Heart left ventricle (tissue), 16 donors: ENCODE measurements around the gene SNRPA1. TPM values are rescaled to one million over a fixed set of nuclear protein-coding genes. Genes with fewer than 3 reads are reported as not detected.

Source experiments
- ATAC-seq, 4 donors: fragments of 200-7000 bp; cut with Tn5 transposase; one replicate each; pipeline ENCODE4 v1.9.1; 2020 to 2022; ENCODE audit warnings: moderate library complexity in 4 of 4, mild to moderate bottlenecking in 3 of 4, moderate number of reproducible peaks in 1 of 4
- DNase-seq, 5 donors: peaks; one replicate each; pipeline ENCODE4 v3.0.0-alpha.2; 2020
- H3K27ac ChIP-seq, 12 donors: fragments of 200-600 bp; sonication (generic) in 4 of 12; one replicate each; pipeline versions ENCODE4 v1.5.0 to v1.8.0; 2016 to 2022; ENCODE audit warnings: mild to moderate bottlenecking in 2 of 12
- H3K27me3 ChIP-seq, 9 donors: fragments of 200-600 bp; sonication (generic) in 2 of 9; one replicate each; pipeline versions ENCODE4 v1.5.1 to v1.8.0; 2016 to 2022; ENCODE audit warnings: mild to moderate bottlenecking in 3 of 9
- H3K36me3 ChIP-seq, 9 donors: fragments of 200-600 bp; sonication (generic) in 2 of 9; one replicate each; pipeline versions ENCODE4 v1.5.0 to v1.8.0; 2018 to 2022; ENCODE audit warnings: mild to moderate bottlenecking in 2 of 9
- H3K4me1 ChIP-seq, 12 donors: fragments of 200-600 bp; sonication (generic) in 4 of 12; one replicate each; pipeline versions ENCODE4 v1.5.0 to v1.8.0; 2016 to 2022; ENCODE audit warnings: mild to moderate bottlenecking in 3 of 12
- H3K4me3 ChIP-seq, 12 donors: fragments of 200-600 bp; sonication (generic) in 4 of 12; one replicate each; pipeline versions ENCODE4 v1.5.0 to v1.8.0; 2017 to 2022; ENCODE audit warnings: mild to moderate bottlenecking in 9 of 12, moderate library complexity in 4 of 12
- H3K9me3 ChIP-seq, 12 donors: fragments of 200-600 bp; sonication (generic) in 4 of 12; one replicate each; pipeline versions ENCODE4 v1.5.0 to v1.8.0; 2016 to 2022; ENCODE audit warnings: mild to moderate bottlenecking in 1 of 12
- POLR2A ChIP-seq, 2 donors: fragments of 450-650 bp; IDR thresholded peaks; one replicate each; pipeline ENCODE4 v1.6.1; 2017; ENCODE audit warnings: antibody characterized with exemption in 2 of 2, mild to moderate bottlenecking in 2 of 2, moderate library complexity in 2 of 2
- WGBS, 4 donors: extraction: QIAGEN DNeasy Blood & Tissue Kit in 2 of 4; methylation state at CpG; one replicate each; pipeline versions ENCODE4 v1.1.5 to v1.1.7; 2013 to 2018; 5-methylcytosine and 5-hydroxymethylcytosine counted together
- intact Hi-C, 10 donors: fragments of 100-400 bp; cut with DNase I; formaldehyde crosslinking; loops; one replicate each; pipeline versions ENCODE4 v1.11.1 to v1.14.2; 2022
- polyA plus RNA-seq, 2 donors: library from polyadenylated mRNA; stranded (reverse); fragments of 200-250 nt; gene quantifications; one replicate each; pipeline ENCODE4 v1.2.3, GENCODE V29; 2013
- total RNA-seq, 9 donors: library from RNA; depleted of rRNA in 2 of 9; stranded (reverse); fragments of >200 nt in 2 of 9; fragmentation: NEBNext Ultra II Directional in 3 of 9; extraction: Animal tissue kit (Norgen Biotek cat#: 25700) in 3 of 9; gene quantifications; one replicate each; pipeline versions ENCODE4 v1.1.0 to v1.2.4, GENCODE V29; 2016 to 2023
- TF ChIP-seq, protein P1 (sequence below), 12 donors: fragments of 200-600 bp; sonication (generic) in 4 of 12; IDR thresholded peaks; one replicate each; pipeline versions ENCODE4 v1.5.0 to v1.8.0; 2018 to 2022; ENCODE audit warnings: antibody characterized with exemption in 12 of 12, mild to moderate bottlenecking in 5 of 12
- donor health status: ischemic (EF 13 %, LVEDD 7.1; RV severe dilation, severe dysfunction).
- donor health status: healthy with polysubstance abuse.
- donor health status: DM: no; HTN: yes; CAD: no.
- donor health status: DM: no; HTN: no; CAD: no.
- donor health status: ischemic (EF 25% LVEDD 6.9; RV normal size, moderate dysfunction).
- donor health status: ischemic (EF 25% LVEDD 5.7; RV mildly dilated, moderate dysfunction).
- donor health status: healthy.
- donor health status: DM: yes; HTN: yes; CAD: no.
- donor health status: ischemic (EF 35%, LVEDD 5.7; RV mildly dilated, moderate dysfunction).
- donor health status: nonischemic (EF 11% LVEDD 7.7; RV severe dilation, severe dysfunction).
- donor health status: DM: yes; HTN: yes; CAD: no.
- donor health status: PGD.
- donor health status: ischemic (EF 29% LVEDD 5.4; RV normal size, mild dysfunction).
- donor health status: nonischemic (EF 23%, LVEDD 6.1; RV moderate dilation, normal function).

The SNRPA1 gene
- total and polyA plus RNA-seq, 11 donors: 17.6 to 57.8 (median 30.2) TPM

DNA sequence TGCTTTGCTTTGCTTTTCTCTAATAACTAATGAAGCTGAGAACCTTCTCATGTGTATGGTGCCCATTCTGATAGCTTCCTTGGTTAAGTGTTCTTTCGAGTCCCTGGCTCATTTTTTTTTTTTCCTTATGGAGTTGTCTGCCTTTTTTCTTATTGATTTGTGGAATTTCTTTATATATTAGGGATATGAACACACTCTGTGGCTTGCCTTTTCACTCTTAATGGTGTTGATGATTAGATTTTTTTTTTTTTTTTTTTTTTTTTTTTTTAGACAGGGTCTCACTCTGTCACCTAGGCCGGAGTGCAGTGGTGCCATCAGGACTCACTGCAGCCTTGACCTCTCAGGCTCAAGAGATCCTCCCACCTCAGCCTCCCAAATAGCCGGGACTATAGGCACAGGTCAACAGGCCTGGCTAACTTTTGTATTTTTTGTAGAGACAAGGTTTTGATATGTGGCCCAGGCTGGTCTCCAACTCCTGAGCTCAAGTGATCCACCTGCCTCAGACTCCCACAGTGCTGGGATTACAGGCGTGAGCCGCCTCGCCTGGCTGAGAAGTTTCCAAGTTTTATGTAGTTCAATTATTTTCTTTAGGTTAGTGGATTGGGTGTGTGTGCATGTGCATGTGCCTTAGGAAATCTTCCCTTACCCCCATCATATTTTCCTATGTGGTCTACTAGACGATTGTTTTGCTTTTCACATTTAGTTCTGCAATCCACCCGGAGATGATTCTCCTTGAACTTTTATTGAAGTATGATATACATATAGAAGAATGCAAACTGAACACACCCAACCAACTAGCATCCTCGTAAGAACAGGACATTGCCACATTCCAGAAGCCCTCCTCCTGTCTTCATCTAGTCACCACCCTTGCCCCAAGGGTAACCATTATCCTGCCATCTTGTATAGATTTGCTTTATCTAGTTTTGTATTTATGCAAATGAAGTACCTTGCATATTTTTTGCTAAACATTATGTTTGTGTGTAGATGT is 1.7 kb upstream of the SNRPA1 start:
- intact Hi-C loops: loop anchor here in 6 of 10 donors (5.0 to 10.0 kb wide), 4 partner anchors 201 to 428 kb away; partner anchors contain the start of gene TARS3 (in 1 of the 6)
- Histone ChIP-seq H3K4me1 (peaks cover 4 to 35% (median 25%) of the 10 kb centered on the region in 12 donors), H3K4me3 (peak overlapping the region in 4 of 12 donors; percentile 75 to 99 (median 96)), H3K36me3 (peaks cover 0 to 12% (median 8%) of the 10 kb centered on the region in 9 donors), H3K27me3 (no peaks in the 10 kb centered on the region), H3K9me3 (no peaks in the 10 kb centered on the region), H3K27ac (no peak overlapping the region)
- TF ChIP-seq POLR2A (IDR thresholded peaks at IDR 0.05): no peak
- TF ChIP-seq, protein P1, sequence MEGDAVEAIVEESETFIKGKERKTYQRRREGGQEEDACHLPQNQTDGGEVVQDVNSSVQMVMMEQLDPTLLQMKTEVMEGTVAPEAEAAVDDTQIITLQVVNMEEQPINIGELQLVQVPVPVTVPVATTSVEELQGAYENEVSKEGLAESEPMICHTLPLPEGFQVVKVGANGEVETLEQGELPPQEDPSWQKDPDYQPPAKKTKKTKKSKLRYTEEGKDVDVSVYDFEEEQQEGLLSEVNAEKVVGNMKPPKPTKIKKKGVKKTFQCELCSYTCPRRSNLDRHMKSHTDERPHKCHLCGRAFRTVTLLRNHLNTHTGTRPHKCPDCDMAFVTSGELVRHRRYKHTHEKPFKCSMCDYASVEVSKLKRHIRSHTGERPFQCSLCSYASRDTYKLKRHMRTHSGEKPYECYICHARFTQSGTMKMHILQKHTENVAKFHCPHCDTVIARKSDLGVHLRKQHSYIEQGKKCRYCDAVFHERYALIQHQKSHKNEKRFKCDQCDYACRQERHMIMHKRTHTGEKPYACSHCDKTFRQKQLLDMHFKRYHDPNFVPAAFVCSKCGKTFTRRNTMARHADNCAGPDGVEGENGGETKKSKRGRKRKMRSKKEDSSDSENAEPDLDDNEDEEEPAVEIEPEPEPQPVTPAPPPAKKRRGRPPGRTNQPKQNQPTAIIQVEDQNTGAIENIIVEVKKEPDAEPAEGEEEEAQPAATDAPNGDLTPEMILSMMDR (IDR thresholded peaks at IDR 0.05): no peak
- no peak for ATAC-seq
- WGBS, 4 donors: 85 to 92% (median 89%) methylated on average over 9 of the region's 9 CpGs
- DNase-seq: no peak

DNA sequence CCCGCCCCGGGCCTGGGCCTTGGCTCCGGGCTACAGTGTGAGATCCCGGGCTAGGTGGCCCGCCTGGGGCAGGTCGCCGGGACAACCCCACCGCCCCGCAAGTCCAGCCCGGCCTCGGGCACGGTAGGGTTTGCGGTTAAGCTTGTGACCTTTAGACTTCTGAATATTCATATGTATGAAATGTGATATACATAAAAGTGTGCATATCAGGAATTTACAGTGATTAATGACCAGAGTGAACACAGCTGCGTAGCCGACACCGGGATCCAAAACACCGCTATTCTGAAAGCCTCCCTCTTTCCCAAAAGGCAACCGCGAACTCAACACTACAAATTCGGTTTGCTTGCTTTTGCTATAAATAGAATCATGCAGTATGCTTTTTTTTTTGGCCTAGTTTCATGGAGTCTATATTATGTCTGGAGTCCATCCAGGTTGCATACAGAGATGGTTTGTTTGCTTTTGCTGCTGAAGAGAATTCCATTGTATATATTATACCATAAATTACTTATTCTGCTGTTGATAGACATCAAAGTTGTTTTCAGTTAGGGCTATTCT is 636 bp upstream of the SNRPA1 start:
- no peaks in the 10 kb centered on the region for H3K27me3 ChIP-seq
- TF ChIP-seq, protein P1 (IDR thresholded peaks at IDR 0.05): no peak
- no peak for TF ChIP-seq POLR2A (IDR thresholded peaks at IDR 0.05)
- peak in 2 of 4 donors; percentile 31 to 68 for ATAC-seq
- no peak for DNase-seq
- intact Hi-C loops: loop anchor here in 6 of 10 donors (5.0 to 10.0 kb wide), 4 partner anchors 202 to 429 kb away; partner anchors contain the start of gene TARS3 (in 1 of the 6)
- H3K4me3 ChIP-seq: peak overlapping the region; percentile 73 to 99 (median 93)
- H3K36me3 ChIP-seq: peaks cover 0 to 21% (median 17%) of the 10 kb centered on the region in 9 donors
- H3K9me3 ChIP-seq: no peaks in the 10 kb centered on the region
- H3K4me1 ChIP-seq: peaks cover 4 to 39% (median 27%) of the 10 kb centered on the region in 12 donors
- peak overlapping the region; percentile 85 to 98 (median 96) for H3K27ac ChIP-seq
- 1 to 6% (median 3%) methylated on average over 19 to 20 of the region's 20 CpGs for WGBS, 4 donors

- H3K27ac ChIP-seq: peak overlapping the region in 2 of 12 donors; percentile 96 to 97
- no peaks in the 10 kb centered on the region for H3K9me3 ChIP-seq
- peaks cover 0 to 46% (median 39%) of the 10 kb centered on the region in 9 donors for H3K36me3 ChIP-seq
- H3K4me3 ChIP-seq: peak overlapping the region in 9 of 12 donors; percentile 75 to 99 (median 93)
- DNase-seq (no peak), ATAC-seq (no peak)
- H3K27me3 ChIP-seq: no peaks in the 10 kb centered on the region
- intact Hi-C loops: loop anchor here in 1 of 10 donors (10.0 kb wide), 1 partner anchor 432 kb away; the partner anchor contains the start of gene TARS3
- peaks cover 4 to 41% (median 27%) of the 10 kb centered on the region in 12 donors for H3K4me1 ChIP-seq
- 77 to 80% (median 78%) methylated on average over 10 of the region's 10 CpGs for WGBS, 4 donors
- TF ChIP-seq, protein P1 (IDR thresholded peaks at IDR 0.05): no peak
- no peak for TF ChIP-seq POLR2A (IDR thresholded peaks at IDR 0.05)
These were observed 1.9 kb downstream of the SNRPA1 start for GRCh38 chr15:101293122-101293521.
